T-helper 2 cell treated with Interferon-gamma antibody and Interleukin-4, amounts not matched to agents 5 μg/mL and 100 μg/mL, for 36 hours (primary cell): Measurements from ENCODE around the gene ACTR1B.
"Not testable (repeated sequence)": the region's sequence is repeated elsewhere in the genome, so short reads cannot be mapped to it uniquely, and the experiment has no call there.

Source experiments
- DNase-seq: peaks from one replicate; pipeline ENCODE4 v3.0.0; 2021; ENCODE audit warnings: low spot score
- H3K27ac Mint-ChIP-seq: one replicate; pipeline ENCODE4 v1.8.0; 2021; ENCODE audit warnings: mild to moderate bottlenecking, mixed read lengths
- H3K27me3 Mint-ChIP-seq: one replicate; pipeline ENCODE4 v1.8.0; 2021; ENCODE audit warnings: low read depth, mixed read lengths
- H3K36me3 Mint-ChIP-seq: one replicate; pipeline ENCODE4 v1.8.0; 2021; ENCODE audit warnings: low read depth, mixed read lengths
- H3K4me1 Mint-ChIP-seq: one replicate; pipeline ENCODE4 v1.8.0; 2021; ENCODE audit warnings: low read depth, mixed read lengths
- H3K4me3 Mint-ChIP-seq: one replicate; pipeline ENCODE4 v1.8.0; 2022; ENCODE audit warnings: mild to moderate bottlenecking, moderate library complexity, mixed read lengths
- H3K9me3 Mint-ChIP-seq: one replicate; pipeline ENCODE4 v1.8.0; 2021; ENCODE audit warnings: mixed read lengths

Gene ACTR1B

GRCh38 chr2:97645112-97645694 lies 18.6 kb downstream of the ACTR1B start:
- peaks cover 13% of the 10 kb centered on the region for H3K4me1 Mint-ChIP-seq
- no peak for DNase-seq
- H3K9me3 Mint-ChIP-seq = no peaks in the 10 kb centered on the region
- peak overlapping the region; percentile 93 for H3K4me3 Mint-ChIP-seq
- H3K36me3 Mint-ChIP-seq = peaks cover 26% of the 10 kb centered on the region
- peaks cover 6% of the 10 kb centered on the region for H3K27me3 Mint-ChIP-seq
- peak overlapping the region; percentile 86 for H3K27ac Mint-ChIP-seq

GRCh38 chr2:97644023-97644717 lies 19.7 kb downstream of the ACTR1B start:
- H3K4me1 Mint-ChIP-seq = peaks cover 13% of the 10 kb centered on the region
- H3K36me3 Mint-ChIP-seq = peaks cover 18% of the 10 kb centered on the region
- H3K9me3 Mint-ChIP-seq = no peaks in the 10 kb centered on the region
- no peak overlapping the region for H3K27ac Mint-ChIP-seq
- DNase-seq = no peak
- no peak overlapping the region for H3K4me3 Mint-ChIP-seq
- H3K27me3 Mint-ChIP-seq = peaks cover 12% of the 10 kb centered on the region

- DNase-seq, H3K9me3 Mint-ChIP-seq, H3K4me1 Mint-ChIP-seq, H3K4me3 Mint-ChIP-seq, H3K36me3 Mint-ChIP-seq, H3K27ac Mint-ChIP-seq: not testable (repeated sequence)
- H3K27me3 Mint-ChIP-seq = peaks cover 13% of the 10 kb centered on the region
These were observed 37.8 kb downstream of the ACTR1B start for GRCh38 chr2:97626049-97626430.

GRCh38 chr2:97625354-97626048 lies 38.3 kb downstream of the ACTR1B start:
- not testable (repeated sequence) for H3K27ac Mint-ChIP-seq, H3K4me3 Mint-ChIP-seq, H3K36me3 Mint-ChIP-seq, H3K9me3 Mint-ChIP-seq, DNase-seq, H3K27me3 Mint-ChIP-seq, H3K4me1 Mint-ChIP-seq

- H3K4me1 Mint-ChIP-seq, DNase-seq, H3K27me3 Mint-ChIP-seq, H3K9me3 Mint-ChIP-seq, H3K4me3 Mint-ChIP-seq, H3K27ac Mint-ChIP-seq, H3K36me3 Mint-ChIP-seq: not testable (repeated sequence)
These were observed 40.9 kb downstream of the ACTR1B start for GRCh38 chr2:97622976-97623375.

GRCh38 chr2:97620492-97620891 lies 43.4 kb downstream of the ACTR1B start:
- not testable (repeated sequence) for DNase-seq, H3K4me1 Mint-ChIP-seq, H3K9me3 Mint-ChIP-seq, H3K27ac Mint-ChIP-seq, H3K4me3 Mint-ChIP-seq, H3K27me3 Mint-ChIP-seq, H3K36me3 Mint-ChIP-seq

- H3K36me3 Mint-ChIP-seq, H3K27ac Mint-ChIP-seq: not testable (repeated sequence)
These were observed 44.7 kb downstream of the ACTR1B start for GRCh38 chr2:97618939-97619827.

GRCh38 chr2:97617911-97618310 lies 45.9 kb downstream of the ACTR1B start:
- Mint-ChIP-seq H3K27ac (no peak overlapping the region), H3K4me1 (no peaks in the 10 kb centered on the region), H3K4me3 (no peak overlapping the region), H3K36me3 (no peaks in the 10 kb centered on the region), H3K9me3 (no peaks in the 10 kb centered on the region), H3K27me3 (no peaks in the 10 kb centered on the region)
- DNase-seq = no peak

More at GRCh38 chr2:97618939-97619827, 44.7 kb downstream of the ACTR1B start:
- not testable (repeated sequence) for H3K4me1 Mint-ChIP-seq, H3K27me3 Mint-ChIP-seq, H3K4me3 Mint-ChIP-seq, H3K9me3 Mint-ChIP-seq
- DNase-seq = peak; percentile 18

GRCh38 chr2:97615746-97616145 lies 48.1 kb downstream of the ACTR1B start:
- not testable (repeated sequence) for H3K9me3 Mint-ChIP-seq, H3K27ac Mint-ChIP-seq, H3K27me3 Mint-ChIP-seq, H3K4me1 Mint-ChIP-seq, H3K4me3 Mint-ChIP-seq, DNase-seq, H3K36me3 Mint-ChIP-seq

GRCh38 chr2:97611895-97612294 lies 51.9 kb downstream of the ACTR1B start:
- not testable (repeated sequence) for H3K9me3 Mint-ChIP-seq, H3K4me3 Mint-ChIP-seq, H3K27ac Mint-ChIP-seq, H3K4me1 Mint-ChIP-seq, DNase-seq, H3K27me3 Mint-ChIP-seq, H3K36me3 Mint-ChIP-seq

GRCh38 chr2:97608745-97609144 lies 55.1 kb downstream of the ACTR1B start:
- H3K27me3 Mint-ChIP-seq, H3K36me3 Mint-ChIP-seq, H3K4me3 Mint-ChIP-seq, H3K4me1 Mint-ChIP-seq, H3K27ac Mint-ChIP-seq, DNase-seq, H3K9me3 Mint-ChIP-seq: not testable (repeated sequence)
